K562 (cell line): Measurements from ENCODE around the gene ANO10. TPM values are rescaled to one million over a fixed set of nuclear protein-coding genes. Genes with fewer than 3 reads are reported as not detected.

Experiments used
- BCL6 ChIP-seq: fragments of 250-450 bp; sonication (Bioruptor Pico); IDR thresholded peaks from 2 replicates; pipeline ENCODE4 v1.4.0; 2020
- CAMTA2 ChIP-seq: fragments of 250-450 bp; sonication (Bioruptor Pico); conservative IDR thresholded peaks from 2 replicates; pipeline ENCODE4 v1.5.1; 2022
- CC2D1A ChIP-seq: fragments of 450-650 bp; IDR thresholded peaks from 2 replicates; pipeline ENCODE4 v1.6.1; 2017; ENCODE audit warnings: mild to moderate bottlenecking
- EP300 ChIP-seq: IDR thresholded peaks from 2 replicates; pipeline ENCODE4 v1.6.1; 2012; ENCODE audit warnings: low read length, improper control_type of control experiment
- POLR2AphosphoS2 ChIP-seq: IDR thresholded peaks from 2 replicates; pipeline ENCODE4 v1.6.1; 2012; ENCODE audit warnings: low read length, improper control_type of control experiment
- PTBP1 ChIP-seq: fragments of 200-400 bp; formaldehyde crosslinking; IDR thresholded peaks from 2 replicates; pipeline ENCODE4 v1.6.1; 2017; ENCODE audit warnings: low read depth, low read length
- SP2 ChIP-seq: IDR thresholded peaks from 2 replicates; pipeline ENCODE4 v1.6.1; 2011; ENCODE audit warnings: mild to moderate bottlenecking, low read depth, low read length, moderate library complexity; ENCODE audit not compliant: poor library complexity, severe bottlenecking; ENCODE audit errors: extremely low read depth
- TRIM24 ChIP-seq, 2 experiments: fragments of 450-650 bp; IDR thresholded peaks; 2 replicates each; pipeline ENCODE4 v1.6.1; 2016
- polyA plus RNA-seq, 8 experiments: library from polyadenylated mRNA; depleted of rRNA in 4 of 8; stranded (reverse) in 5 of 8; unstranded in 3 of 8; fragments of >200 nt; fragmentation: Nextera tagmentation in 2 of 8; fragmentation: Illumina TruSeq in 1 of 8; extraction: Ambion mirVana in 2 of 8; extraction: Trizol in 1 of 8; gene quantifications; 2 replicates each; pipeline versions ENCODE4 v1.2.1 to v1.2.3, GENCODE V29; 2011 to 2014; ENCODE audit warnings: inconsistent platforms in 1 of 8, missing spikeins in 1 of 8
- total RNA-seq, 7 experiments: library from RNA; depleted of rRNA in 6 of 7; stranded (reverse); fragments of >200 nt in 6 of 7; fragmentation: Illumina TruSeq in 2 of 7; extraction: Trizol in 2 of 7; gene quantifications; 2 replicates each; pipeline versions ENCODE4 v1.2.1 to v1.2.3, GENCODE V29; 2011 to 2021; ENCODE audit warnings: low replicate concordance in 1 of 7
- TF ChIP-seq, protein P1 (sequence below): fragments of 200-600 bp; sonication (generic); IDR thresholded peaks from one replicate; pipeline ENCODE4 v1.6.1; 2012; ENCODE audit warnings: mild to moderate bottlenecking, low read depth, low read length, inconsistent platforms
- TF ChIP-seq, protein P2 (sequence below): fragments of 250-450 bp; sonication (Bioruptor Pico); IDR thresholded peaks from 2 replicates; pipeline ENCODE4 v1.5.0; 2021
- TF ChIP-seq, protein P3 (sequence below): fragments of 150-350 bp; IDR thresholded peaks from 2 replicates; pipeline ENCODE4 v1.6.1; 2014; ENCODE audit warnings: low read depth, mild to moderate bottlenecking, low read length, borderline replicate concordance
- TF ChIP-seq, protein P4 (sequence below): sonication (generic); formaldehyde crosslinking; IDR thresholded peaks from 2 replicates; pipeline ENCODE4 v1.8.0; 2023; ENCODE audit warnings: mild to moderate bottlenecking, missing genetic modification reagents

Gene ANO10
- total and polyA plus RNA-seq, 9 of the 15 experiments (the other 6 are each of a cell fraction or from before 2014, with no cell fraction given) = 6.4 to 46.0 (median 32.3) TPM

DNA sequence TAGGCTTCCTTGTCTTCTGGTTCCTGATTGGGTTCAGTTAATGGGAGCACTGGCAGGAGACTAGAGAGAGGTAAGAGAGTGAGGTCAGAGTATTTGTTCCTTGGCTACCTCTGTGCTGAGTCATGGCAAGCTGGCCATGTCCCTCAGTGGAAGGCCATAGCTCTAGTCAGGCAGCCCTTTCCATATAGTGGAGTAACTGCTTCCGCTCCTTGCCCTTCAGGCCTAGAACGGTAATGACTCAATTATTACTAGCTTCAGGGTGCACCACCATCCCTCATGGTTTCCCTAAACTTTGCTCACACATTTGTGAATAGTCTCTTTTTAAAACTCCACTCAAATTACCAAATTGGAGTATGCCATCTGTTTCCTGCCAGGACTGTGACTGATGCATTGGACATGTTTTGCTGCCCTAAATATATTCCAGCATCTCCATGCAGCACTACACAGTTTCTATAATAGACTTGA, 10.5 kb upstream of the ANO10 start (continued):
- TF ChIP-seq, protein P1, sequence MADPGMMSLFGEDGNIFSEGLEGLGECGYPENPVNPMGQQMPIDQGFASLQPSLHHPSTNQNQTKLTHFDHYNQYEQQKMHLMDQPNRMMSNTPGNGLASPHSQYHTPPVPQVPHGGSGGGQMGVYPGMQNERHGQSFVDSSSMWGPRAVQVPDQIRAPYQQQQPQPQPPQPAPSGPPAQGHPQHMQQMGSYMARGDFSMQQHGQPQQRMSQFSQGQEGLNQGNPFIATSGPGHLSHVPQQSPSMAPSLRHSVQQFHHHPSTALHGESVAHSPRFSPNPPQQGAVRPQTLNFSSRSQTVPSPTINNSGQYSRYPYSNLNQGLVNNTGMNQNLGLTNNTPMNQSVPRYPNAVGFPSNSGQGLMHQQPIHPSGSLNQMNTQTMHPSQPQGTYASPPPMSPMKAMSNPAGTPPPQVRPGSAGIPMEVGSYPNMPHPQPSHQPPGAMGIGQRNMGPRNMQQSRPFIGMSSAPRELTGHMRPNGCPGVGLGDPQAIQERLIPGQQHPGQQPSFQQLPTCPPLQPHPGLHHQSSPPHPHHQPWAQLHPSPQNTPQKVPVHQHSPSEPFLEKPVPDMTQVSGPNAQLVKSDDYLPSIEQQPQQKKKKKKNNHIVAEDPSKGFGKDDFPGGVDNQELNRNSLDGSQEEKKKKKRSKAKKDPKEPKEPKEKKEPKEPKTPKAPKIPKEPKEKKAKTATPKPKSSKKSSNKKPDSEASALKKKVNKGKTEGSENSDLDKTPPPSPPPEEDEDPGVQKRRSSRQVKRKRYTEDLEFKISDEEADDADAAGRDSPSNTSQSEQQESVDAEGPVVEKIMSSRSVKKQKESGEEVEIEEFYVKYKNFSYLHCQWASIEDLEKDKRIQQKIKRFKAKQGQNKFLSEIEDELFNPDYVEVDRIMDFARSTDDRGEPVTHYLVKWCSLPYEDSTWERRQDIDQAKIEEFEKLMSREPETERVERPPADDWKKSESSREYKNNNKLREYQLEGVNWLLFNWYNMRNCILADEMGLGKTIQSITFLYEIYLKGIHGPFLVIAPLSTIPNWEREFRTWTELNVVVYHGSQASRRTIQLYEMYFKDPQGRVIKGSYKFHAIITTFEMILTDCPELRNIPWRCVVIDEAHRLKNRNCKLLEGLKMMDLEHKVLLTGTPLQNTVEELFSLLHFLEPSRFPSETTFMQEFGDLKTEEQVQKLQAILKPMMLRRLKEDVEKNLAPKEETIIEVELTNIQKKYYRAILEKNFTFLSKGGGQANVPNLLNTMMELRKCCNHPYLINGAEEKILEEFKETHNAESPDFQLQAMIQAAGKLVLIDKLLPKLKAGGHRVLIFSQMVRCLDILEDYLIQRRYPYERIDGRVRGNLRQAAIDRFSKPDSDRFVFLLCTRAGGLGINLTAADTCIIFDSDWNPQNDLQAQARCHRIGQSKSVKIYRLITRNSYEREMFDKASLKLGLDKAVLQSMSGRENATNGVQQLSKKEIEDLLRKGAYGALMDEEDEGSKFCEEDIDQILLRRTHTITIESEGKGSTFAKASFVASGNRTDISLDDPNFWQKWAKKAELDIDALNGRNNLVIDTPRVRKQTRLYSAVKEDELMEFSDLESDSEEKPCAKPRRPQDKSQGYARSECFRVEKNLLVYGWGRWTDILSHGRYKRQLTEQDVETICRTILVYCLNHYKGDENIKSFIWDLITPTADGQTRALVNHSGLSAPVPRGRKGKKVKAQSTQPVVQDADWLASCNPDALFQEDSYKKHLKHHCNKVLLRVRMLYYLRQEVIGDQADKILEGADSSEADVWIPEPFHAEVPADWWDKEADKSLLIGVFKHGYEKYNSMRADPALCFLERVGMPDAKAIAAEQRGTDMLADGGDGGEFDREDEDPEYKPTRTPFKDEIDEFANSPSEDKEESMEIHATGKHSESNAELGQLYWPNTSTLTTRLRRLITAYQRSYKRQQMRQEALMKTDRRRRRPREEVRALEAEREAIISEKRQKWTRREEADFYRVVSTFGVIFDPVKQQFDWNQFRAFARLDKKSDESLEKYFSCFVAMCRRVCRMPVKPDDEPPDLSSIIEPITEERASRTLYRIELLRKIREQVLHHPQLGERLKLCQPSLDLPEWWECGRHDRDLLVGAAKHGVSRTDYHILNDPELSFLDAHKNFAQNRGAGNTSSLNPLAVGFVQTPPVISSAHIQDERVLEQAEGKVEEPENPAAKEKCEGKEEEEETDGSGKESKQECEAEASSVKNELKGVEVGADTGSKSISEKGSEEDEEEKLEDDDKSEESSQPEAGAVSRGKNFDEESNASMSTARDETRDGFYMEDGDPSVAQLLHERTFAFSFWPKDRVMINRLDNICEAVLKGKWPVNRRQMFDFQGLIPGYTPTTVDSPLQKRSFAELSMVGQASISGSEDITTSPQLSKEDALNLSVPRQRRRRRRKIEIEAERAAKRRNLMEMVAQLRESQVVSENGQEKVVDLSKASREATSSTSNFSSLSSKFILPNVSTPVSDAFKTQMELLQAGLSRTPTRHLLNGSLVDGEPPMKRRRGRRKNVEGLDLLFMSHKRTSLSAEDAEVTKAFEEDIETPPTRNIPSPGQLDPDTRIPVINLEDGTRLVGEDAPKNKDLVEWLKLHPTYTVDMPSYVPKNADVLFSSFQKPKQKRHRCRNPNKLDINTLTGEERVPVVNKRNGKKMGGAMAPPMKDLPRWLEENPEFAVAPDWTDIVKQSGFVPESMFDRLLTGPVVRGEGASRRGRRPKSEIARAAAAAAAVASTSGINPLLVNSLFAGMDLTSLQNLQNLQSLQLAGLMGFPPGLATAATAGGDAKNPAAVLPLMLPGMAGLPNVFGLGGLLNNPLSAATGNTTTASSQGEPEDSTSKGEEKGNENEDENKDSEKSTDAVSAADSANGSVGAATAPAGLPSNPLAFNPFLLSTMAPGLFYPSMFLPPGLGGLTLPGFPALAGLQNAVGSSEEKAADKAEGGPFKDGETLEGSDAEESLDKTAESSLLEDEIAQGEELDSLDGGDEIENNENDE = no peak
- no peak for TF ChIP-seq CC2D1A
- TF ChIP-seq, protein P2, sequence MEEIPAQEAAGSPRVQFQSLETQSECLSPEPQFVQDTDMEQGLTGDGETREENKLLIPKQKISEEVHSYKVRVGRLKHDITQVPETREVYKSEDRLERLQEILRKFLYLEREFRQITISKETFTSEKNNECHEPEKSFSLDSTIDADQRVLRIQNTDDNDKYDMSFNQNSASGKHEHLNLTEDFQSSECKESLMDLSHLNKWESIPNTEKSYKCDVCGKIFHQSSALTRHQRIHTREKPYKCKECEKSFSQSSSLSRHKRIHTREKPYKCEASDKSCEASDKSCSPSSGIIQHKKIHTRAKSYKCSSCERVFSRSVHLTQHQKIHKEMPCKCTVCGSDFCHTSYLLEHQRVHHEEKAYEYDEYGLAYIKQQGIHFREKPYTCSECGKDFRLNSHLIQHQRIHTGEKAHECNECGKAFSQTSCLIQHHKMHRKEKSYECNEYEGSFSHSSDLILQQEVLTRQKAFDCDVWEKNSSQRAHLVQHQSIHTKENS = no peak
- no peak for TF ChIP-seq PTBP1
- TF ChIP-seq CAMTA2 (CRISPR knock-in tag) = no peak
- TF ChIP-seq, protein P3, sequence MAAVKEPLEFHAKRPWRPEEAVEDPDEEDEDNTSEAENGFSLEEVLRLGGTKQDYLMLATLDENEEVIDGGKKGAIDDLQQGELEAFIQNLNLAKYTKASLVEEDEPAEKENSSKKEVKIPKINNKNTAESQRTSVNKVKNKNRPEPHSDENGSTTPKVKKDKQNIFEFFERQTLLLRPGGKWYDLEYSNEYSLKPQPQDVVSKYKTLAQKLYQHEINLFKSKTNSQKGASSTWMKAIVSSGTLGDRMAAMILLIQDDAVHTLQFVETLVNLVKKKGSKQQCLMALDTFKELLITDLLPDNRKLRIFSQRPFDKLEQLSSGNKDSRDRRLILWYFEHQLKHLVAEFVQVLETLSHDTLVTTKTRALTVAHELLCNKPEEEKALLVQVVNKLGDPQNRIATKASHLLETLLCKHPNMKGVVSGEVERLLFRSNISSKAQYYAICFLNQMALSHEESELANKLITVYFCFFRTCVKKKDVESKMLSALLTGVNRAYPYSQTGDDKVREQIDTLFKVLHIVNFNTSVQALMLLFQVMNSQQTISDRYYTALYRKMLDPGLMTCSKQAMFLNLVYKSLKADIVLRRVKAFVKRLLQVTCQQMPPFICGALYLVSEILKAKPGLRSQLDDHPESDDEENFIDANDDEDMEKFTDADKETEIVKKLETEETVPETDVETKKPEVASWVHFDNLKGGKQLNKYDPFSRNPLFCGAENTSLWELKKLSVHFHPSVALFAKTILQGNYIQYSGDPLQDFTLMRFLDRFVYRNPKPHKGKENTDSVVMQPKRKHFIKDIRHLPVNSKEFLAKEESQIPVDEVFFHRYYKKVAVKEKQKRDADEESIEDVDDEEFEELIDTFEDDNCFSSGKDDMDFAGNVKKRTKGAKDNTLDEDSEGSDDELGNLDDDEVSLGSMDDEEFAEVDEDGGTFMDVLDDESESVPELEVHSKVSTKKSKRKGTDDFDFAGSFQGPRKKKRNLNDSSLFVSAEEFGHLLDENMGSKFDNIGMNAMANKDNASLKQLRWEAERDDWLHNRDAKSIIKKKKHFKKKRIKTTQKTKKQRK = no peak
- 0 out of 4 replicates have a peak, but pooled peaks have one; percentile 8 to 9 for TF ChIP-seq TRIM24 (IDR thresholded peaks at IDR 0.05)
- TF ChIP-seq, protein P4, sequence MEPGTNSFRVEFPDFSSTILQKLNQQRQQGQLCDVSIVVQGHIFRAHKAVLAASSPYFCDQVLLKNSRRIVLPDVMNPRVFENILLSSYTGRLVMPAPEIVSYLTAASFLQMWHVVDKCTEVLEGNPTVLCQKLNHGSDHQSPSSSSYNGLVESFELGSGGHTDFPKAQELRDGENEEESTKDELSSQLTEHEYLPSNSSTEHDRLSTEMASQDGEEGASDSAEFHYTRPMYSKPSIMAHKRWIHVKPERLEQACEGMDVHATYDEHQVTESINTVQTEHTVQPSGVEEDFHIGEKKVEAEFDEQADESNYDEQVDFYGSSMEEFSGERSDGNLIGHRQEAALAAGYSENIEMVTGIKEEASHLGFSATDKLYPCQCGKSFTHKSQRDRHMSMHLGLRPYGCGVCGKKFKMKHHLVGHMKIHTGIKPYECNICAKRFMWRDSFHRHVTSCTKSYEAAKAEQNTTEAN (CRISPR knock-in tag) = no peak
- no peak for TF ChIP-seq EP300
- TF ChIP-seq SP2 = no peak
- TF ChIP-seq POLR2AphosphoS2 = no peak
- no peak for TF ChIP-seq BCL6 (CRISPR knock-in tag)
